ENCODE measurements around the gene SIRT2. TPM values are rescaled to one million over a fixed set of nuclear protein-coding genes. Genes with fewer than 3 reads are reported as not detected.
"Not testable (repeated sequence)": the region's sequence is repeated elsewhere in the genome, so short reads cannot be mapped to it uniquely, and the experiment has no call there.

SIRT2 gene
- total RNA-seq, 4 donors from 2014 or later, result 208 to 327 (median 285) TPM

- in situ Hi-C loops (cut with MboI; ENCODE audit: low sequenced_read_pairs in 4 of 4), result no loop called here
- TF ChIP-seq CTCF (IDR thresholded peaks at IDR 0.05 in 4 of 5, conservative IDR thresholded peaks at IDR 0.05 in 1 of 5) (no peak), POLR2A (IDR thresholded peaks at IDR 0.05) (no peak)
- intact Hi-C loops (cut with DNase I; ENCODE audit: low total_unique reads), result no loop called here
- no peak overlapping the region for H3K4me3 ChIP-seq
- no peaks in the 10 kb centered on the region for H3K9me3 ChIP-seq
- ATAC-seq (no peak), DNase-seq (no peak)
- no peaks in the 10 kb centered on the region for H3K27me3 ChIP-seq
- no peak overlapping the region for H3K27ac ChIP-seq
- H3K4me1 ChIP-seq, result peaks cover 3 to 6% of the 10 kb centered on the region in 2 donors
- peaks cover 0 to 18% of the 10 kb centered on the region in 2 donors for H3K36me3 ChIP-seq
Measured at GRCh38 chr19:38875656-38876395, 23.6 kb downstream of the SIRT2 start.

GRCh38 chr19:38873400-38873799, 26.0 kb downstream of the SIRT2 start:
- in situ Hi-C loops (cut with MboI; ENCODE audit: low sequenced_read_pairs in 4 of 4); ATAC-seq; H3K9me3 ChIP-seq; H3K4me3 ChIP-seq; H3K36me3 ChIP-seq; DNase-seq; H3K27me3 ChIP-seq; H3K4me1 ChIP-seq: not testable (repeated sequence)
- H3K27ac ChIP-seq, result peak overlapping the region in 1 of 4 donors; percentile 46
- intact Hi-C loops (cut with DNase I; ENCODE audit: low total_unique reads), result loop anchor here (5.0 kb wide), 1 partner anchor 106 kb away; no protein-coding TSS in a partner anchor

GRCh38 chr19:38870612-38871011, 28.8 kb downstream of the SIRT2 start:
- in situ Hi-C loops (cut with MboI; ENCODE audit: low sequenced_read_pairs in 4 of 4) (no loop called here), intact Hi-C loops (cut with DNase I; ENCODE audit: low total_unique reads) (loop anchor here (1.0 to 5.0 kb wide), 2 partner anchors 18 to 103 kb away; no protein-coding TSS in a partner anchor)
- Histone ChIP-seq H3K4me3 (no peak overlapping the region), H3K27me3 (no peaks in the 10 kb centered on the region), H3K4me1 (peaks cover 0 to 6% of the 10 kb centered on the region in 2 donors), H3K36me3 (no peaks in the 10 kb centered on the region), H3K27ac (peak overlapping the region in 1 of 4 donors; percentile 65), H3K9me3 (no peaks in the 10 kb centered on the region)
- ATAC-seq (no peak), DNase-seq (no peak)
- no peak for TF ChIP-seq CTCF (IDR thresholded peaks at IDR 0.05 in 4 of 5, conservative IDR thresholded peaks at IDR 0.05 in 1 of 5)
- TF ChIP-seq POLR2A (IDR thresholded peaks at IDR 0.05), result no peak

DNA sequence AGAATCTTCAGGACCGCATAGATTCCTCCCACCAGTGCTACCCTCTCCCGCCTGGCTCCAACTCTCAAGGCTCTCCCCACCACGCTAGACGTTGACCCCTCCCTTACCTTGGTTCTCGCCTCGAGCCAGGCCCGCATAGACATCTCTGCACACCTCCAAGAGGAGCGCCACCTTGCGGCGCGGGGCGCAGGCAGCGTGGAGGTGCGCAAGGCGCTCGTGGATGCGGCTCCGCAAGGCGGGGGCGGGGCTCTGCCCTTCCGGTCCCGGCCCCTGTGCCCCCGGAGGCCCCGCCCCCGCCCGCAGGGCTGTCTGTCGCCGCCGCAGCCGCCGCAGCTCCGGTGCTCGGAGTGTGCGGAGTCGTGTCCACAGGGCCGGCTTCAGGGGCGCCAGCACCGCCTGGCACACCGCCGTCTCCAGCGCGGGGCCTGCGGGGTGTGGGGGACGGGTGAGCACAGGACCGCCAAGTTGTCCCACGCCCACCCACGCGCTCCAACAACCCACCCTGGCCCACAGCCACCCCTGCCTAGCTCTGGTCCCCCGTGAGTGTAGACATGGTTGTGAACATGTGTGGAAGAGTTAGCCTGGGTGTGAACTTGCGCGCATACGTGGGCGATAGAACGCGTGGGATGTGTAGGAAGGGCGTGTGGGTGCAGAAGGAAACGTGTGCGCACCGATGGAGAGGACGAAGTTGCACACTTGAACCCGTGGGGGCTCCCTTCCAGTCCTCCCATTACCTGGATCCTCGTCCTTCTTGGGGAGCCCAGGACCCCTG, 29.4 kb downstream of the SIRT2 start:
- Histone ChIP-seq H3K36me3 (no peaks in the 10 kb centered on the region), H3K9me3 (no peaks in the 10 kb centered on the region), H3K27me3 (no peaks in the 10 kb centered on the region), H3K4me1 (peaks cover 0 to 6% of the 10 kb centered on the region in 2 donors), H3K4me3 (peak overlapping the region; percentile 33 to 56 (median 48)), H3K27ac (peak overlapping the region; percentile 20 to 65 (median 47))
- intact Hi-C loops (cut with DNase I; ENCODE audit: low total_unique reads), result loop anchor here (1.0 to 5.0 kb wide), 2 partner anchors 18 to 103 kb away; no protein-coding TSS in a partner anchor
- peak; percentile 64 to 79 for ATAC-seq
- TF ChIP-seq CTCF (IDR thresholded peaks at IDR 0.05 in 4 of 5, conservative IDR thresholded peaks at IDR 0.05 in 1 of 5) (peak; percentile 63 to 89 (median 77)), POLR2A (IDR thresholded peaks at IDR 0.05) (no peak)
- in situ Hi-C loops (cut with MboI; ENCODE audit: low sequenced_read_pairs in 4 of 4), result no loop called here
- peak in 1 of 2 donors; percentile 79 for DNase-seq
